B cell (primary cell): Measurements from ENCODE around the gene RPL13. TPM values are rescaled to one million over a fixed set of nuclear protein-coding genes. Genes with fewer than 3 reads are reported as not detected.

Source experiments
- ATAC-seq: fragments of 200-7000 bp; cut with Tn5 transposase; one replicate; pipeline ENCODE4 v1.10.0; 2021; ENCODE audit warnings: low read depth, mild to moderate bottlenecking, moderate number of reproducible peaks, moderate library complexity
- CTCF ChIA-PET: fragments of 350-600 bp; sonication (Branson Sonifier 250); formaldehyde crosslinking; loops from one replicate; lab custom pipeline; 2021; ENCODE audit warnings: antibody characterized with exemption, inconsistent platforms; lab: Charles Lee
- POLR2A ChIA-PET: fragments of 350-600 bp; sonication (Branson Sonifier 250); formaldehyde crosslinking; loops from one replicate; lab custom pipeline; 2021; ENCODE audit warnings: antibody characterized with exemption; lab: Charles Lee
- DNase-seq: peaks from one replicate; pipeline ENCODE4 v3.0.0; 2013
- H2AFZ ChIP-seq: 2 replicates; pipeline ENCODE4 v1.6.1; 2012; ENCODE audit warnings: mild to moderate bottlenecking, low read depth, low read length; ENCODE audit not compliant: insufficient read depth, poor library complexity, severe bottlenecking
- H3K27ac ChIP-seq, 2 donors: 1 replicate in 1 of 2; 2 replicates in 1 of 2; pipeline ENCODE4 v1.5.1; 2012 to 2013; ENCODE audit warnings: low read length in 2 of 2, mild to moderate bottlenecking in 2 of 2, moderate library complexity in 1 of 2
- H3K27me3 ChIP-seq, 4 experiments: fragments of 200-600 bp in 1 of 4; sonication (generic) in 1 of 4; replicated peaks in 1 of 4; 1 replicate in 2 of 4; 2 replicates in 2 of 4; pipeline versions ENCODE4 v1.6.1 to v1.7.0; 2013 to 2016; ENCODE audit warnings: low read length in 3 of 4, mild to moderate bottlenecking in 2 of 4, mixed read lengths in 1 of 4, moderate library complexity in 1 of 4; ENCODE audit not compliant: insufficient read depth in 4 of 4, control insufficient read depth in 3 of 4; ENCODE audit errors: control extremely low read depth in 1 of 4
- H3K36me3 ChIP-seq, 2 experiments: replicated peaks in 1 of 2; 1 replicate in 1 of 2; 2 replicates in 1 of 2; pipeline versions ENCODE4 v1.6.1 to v1.7.1; 2013; ENCODE audit warnings: low read length in 1 of 2; ENCODE audit not compliant: insufficient read depth in 2 of 2, control insufficient read depth in 1 of 2; ENCODE audit errors: control extremely low read depth in 1 of 2, extremely low read depth in 1 of 2
- H3K4me1 ChIP-seq, 2 donors: fragments of 200-600 bp in 1 of 2; sonication (generic) in 1 of 2; 1 replicate in 1 of 2; 2 replicates in 1 of 2; pipeline versions ENCODE4 v1.5.1 to v1.6.1; 2013 to 2017; ENCODE audit warnings: low read length in 2 of 2; ENCODE audit not compliant: control insufficient read depth in 2 of 2, insufficient read depth in 2 of 2
- H3K4me2 ChIP-seq: replicated peaks from 2 replicates; pipeline ENCODE3; 2012; ENCODE audit warnings: mild to moderate bottlenecking, low read depth, low read length; ENCODE audit not compliant: poor library complexity, severe bottlenecking
- H3K4me3 ChIP-seq, 5 experiments: fragments of 200-600 bp in 1 of 5; sonication (generic) in 1 of 5; 1 replicate in 3 of 5; 2 replicates in 2 of 5; pipeline versions ENCODE4 v1.5.1 to v1.7.0; 2011 to 2016; ENCODE audit warnings: low read length in 4 of 5, mild to moderate bottlenecking in 4 of 5, low read depth in 2 of 5, control low read depth in 1 of 5, moderate library complexity in 1 of 5; ENCODE audit not compliant: insufficient read depth in 1 of 5; ENCODE audit errors: control extremely low read depth in 1 of 5, extremely low read depth in 1 of 5
- H3K79me2 ChIP-seq: fragments of 200-600 bp; sonication (generic); one replicate; pipeline ENCODE4 v1.6.0; 2016; ENCODE audit warnings: low read length; ENCODE audit not compliant: control insufficient read depth, insufficient read depth
- H3K9ac ChIP-seq: fragments of 200-600 bp; sonication (generic); 2 replicates; pipeline ENCODE4 v1.6.1; 2017; ENCODE audit warnings: mild to moderate bottlenecking, low read length, moderate library complexity
- H3K9me3 ChIP-seq, 3 donors: one replicate each; pipeline versions ENCODE4 v1.6.1 to v1.7.1; 2013; ENCODE audit warnings: low read length in 2 of 3; ENCODE audit not compliant: control insufficient read depth in 2 of 3, insufficient read depth in 1 of 3; ENCODE audit errors: control extremely low read depth in 1 of 3
- H4K20me1 ChIP-seq: 2 replicates; pipeline ENCODE4 v1.6.0; 2012; ENCODE audit warnings: mild to moderate bottlenecking, low read length; ENCODE audit not compliant: insufficient read depth, control insufficient read depth, poor library complexity, severe bottlenecking
- H3K27ac Mint-ChIP-seq: one replicate; pipeline ENCODE4 v1.8.0; 2021; ENCODE audit warnings: mixed read lengths
- H3K27me3 Mint-ChIP-seq: one replicate; pipeline ENCODE4 v1.8.0; 2021; ENCODE audit warnings: mixed read lengths
- H3K4me1 Mint-ChIP-seq: one replicate; pipeline ENCODE4 v1.8.0; 2021; ENCODE audit warnings: mixed read lengths
- H3K4me3 Mint-ChIP-seq: one replicate; pipeline ENCODE4 v1.8.0; 2021; ENCODE audit warnings: mixed read lengths
- H3K9me3 Mint-ChIP-seq: one replicate; pipeline ENCODE4 v1.8.0; 2022; ENCODE audit warnings: mixed read lengths; ENCODE audit not compliant: insufficient read depth
- CTCF ChIP-seq: fragments of 200-600 bp; IDR thresholded peaks from one replicate; pipeline ENCODE4 v1.8.0; 2022; ENCODE audit warnings: antibody characterized with exemption, mild to moderate bottlenecking
- EZH2 ChIP-seq: IDR thresholded peaks from 2 replicates; pipeline ENCODE4 v1.6.1; 2012; ENCODE audit warnings: borderline replicate concordance, low read depth, mild to moderate bottlenecking, moderate library complexity, low read length; ENCODE audit not compliant: insufficient read depth, poor library complexity, severe bottlenecking
- WGBS: methylation state at CpG from one replicate; pipeline ENCODE4 v1.1.5; 2013; ENCODE audit warnings: missing lambda C conversion rate; ENCODE audit not compliant: insufficient coverage; 5-methylcytosine and 5-hydroxymethylcytosine counted together
- intact Hi-C: fragments of 100-400 bp; cut with micrococcal nuclease; formaldehyde crosslinking; loops from one replicate; pipeline ENCODE4 v1.10.0; 2022
- polyA plus RNA-seq: library from polyadenylated mRNA; depleted of rRNA; stranded (reverse); fragments of >200 nt; gene quantifications from 2 replicates; pipeline ENCODE4 v1.2.3, GENCODE V29; 2012
- total RNA-seq, 2 donors: library from RNA; stranded (reverse); fragments of 120-200 nt in 1 of 2; gene quantifications; 1 replicate in 1 of 2; 2 replicates in 1 of 2; pipeline versions ENCODE4 v1.2.3 to v1.2.4, GENCODE V29; 2013 to 2022

The RPL13 gene
- total and polyA plus RNA-seq, 2 donors (not counting 1 experiment from before 2014, with no cell fraction given) = 3,184 to 11,676 TPM

GRCh38 chr16:89512453-89512852 lies 48.0 kb upstream of the RPL13 start:
- Histone ChIP-seq H4K20me1 (peaks cover 47% of the 10 kb centered on the region), H3K4me2 (no peak overlapping the region), H3K27ac (no peak overlapping the region), H3K27me3 (no peaks in the 10 kb centered on the region), H3K79me2 (peaks cover 66% of the 10 kb centered on the region), H3K9ac (no peak overlapping the region), H3K4me3 (no peak overlapping the region), H3K4me1 (peaks cover 10 to 13% of the 10 kb centered on the region in 2 donors), H3K9me3 (no peaks in the 10 kb centered on the region), H2AFZ (no peak overlapping the region), H3K36me3 (peaks cover 10 to 43% of the 10 kb centered on the region in 2 experiments)
- Mint-ChIP-seq H3K27me3 (no peaks in the 10 kb centered on the region), H3K9me3 (no peaks in the 10 kb centered on the region), H3K27ac (no peak overlapping the region), H3K4me3 (no peak overlapping the region), H3K4me1 (peaks cover 10% of the 10 kb centered on the region)
- intact Hi-C loops = no loop called here
- DNase-seq (no peak), ATAC-seq (no peak)
- CTCF ChIA-PET = no interaction called here
- WGBS = 100% methylated on average over 5 of the region's 9 CpGs
- TF ChIP-seq EZH2 = no peak
- no peak for TF ChIP-seq CTCF
- POLR2A ChIA-PET = no interaction called here

- Histone ChIP-seq H3K36me3 (peaks cover 8 to 55% of the 10 kb centered on the region in 2 experiments), H3K9me3 (no peaks in the 10 kb centered on the region), H4K20me1 (peaks cover 66% of the 10 kb centered on the region), H3K4me1 (no peaks in the 10 kb centered on the region), H3K9ac (no peak overlapping the region), H3K27me3 (no peaks in the 10 kb centered on the region), H3K4me2 (no peak overlapping the region), H2AFZ (no peak overlapping the region), H3K27ac (no peak overlapping the region), H3K4me3 (no peak overlapping the region), H3K79me2 (peaks cover 79% of the 10 kb centered on the region)
- Mint-ChIP-seq H3K4me1 (no peaks in the 10 kb centered on the region), H3K9me3 (no peaks in the 10 kb centered on the region), H3K27me3 (no peaks in the 10 kb centered on the region), H3K27ac (no peak overlapping the region), H3K4me3 (no peak overlapping the region)
- TF ChIP-seq CTCF = no peak
- no peak for TF ChIP-seq EZH2
- ChIA-PET CTCF (interaction anchor here (0.7 kb wide), 2 partner anchors 8 to 248 kb away, joined by 3 to 4 read pairs; no protein-coding TSS in a partner anchor), POLR2A (no interaction called here)
- ATAC-seq (no peak), DNase-seq (no peak)
- WGBS = 86% methylated on average over 9 of the region's 9 CpGs
- intact Hi-C loops = no loop called here
Measured at GRCh38 chr16:89517128-89517527, 43.4 kb upstream of the RPL13 start.
